Measurements from ENCODE around the gene USP15.

Gene USP15

DNA sequence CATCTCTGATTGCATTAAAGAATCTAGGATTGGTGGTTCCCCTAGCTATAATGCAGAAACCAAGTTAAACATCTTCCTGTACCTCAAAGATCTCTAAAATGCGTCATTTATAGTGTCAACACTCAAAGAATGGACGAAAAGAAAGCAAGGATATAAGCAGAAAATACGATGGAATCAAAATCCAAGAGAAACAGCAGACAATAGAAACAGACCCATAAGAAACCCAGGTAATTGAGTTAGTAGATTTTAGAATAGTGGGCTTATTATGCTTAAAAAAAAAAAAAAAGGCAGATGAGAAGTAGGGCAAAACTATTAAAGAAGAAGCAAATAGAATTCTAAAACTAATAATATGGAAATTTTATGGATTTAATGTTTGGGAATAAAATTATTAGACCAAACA lies 44.4 kb downstream of the USP15 start:
- TF ChIP-seq, protein P1, sequence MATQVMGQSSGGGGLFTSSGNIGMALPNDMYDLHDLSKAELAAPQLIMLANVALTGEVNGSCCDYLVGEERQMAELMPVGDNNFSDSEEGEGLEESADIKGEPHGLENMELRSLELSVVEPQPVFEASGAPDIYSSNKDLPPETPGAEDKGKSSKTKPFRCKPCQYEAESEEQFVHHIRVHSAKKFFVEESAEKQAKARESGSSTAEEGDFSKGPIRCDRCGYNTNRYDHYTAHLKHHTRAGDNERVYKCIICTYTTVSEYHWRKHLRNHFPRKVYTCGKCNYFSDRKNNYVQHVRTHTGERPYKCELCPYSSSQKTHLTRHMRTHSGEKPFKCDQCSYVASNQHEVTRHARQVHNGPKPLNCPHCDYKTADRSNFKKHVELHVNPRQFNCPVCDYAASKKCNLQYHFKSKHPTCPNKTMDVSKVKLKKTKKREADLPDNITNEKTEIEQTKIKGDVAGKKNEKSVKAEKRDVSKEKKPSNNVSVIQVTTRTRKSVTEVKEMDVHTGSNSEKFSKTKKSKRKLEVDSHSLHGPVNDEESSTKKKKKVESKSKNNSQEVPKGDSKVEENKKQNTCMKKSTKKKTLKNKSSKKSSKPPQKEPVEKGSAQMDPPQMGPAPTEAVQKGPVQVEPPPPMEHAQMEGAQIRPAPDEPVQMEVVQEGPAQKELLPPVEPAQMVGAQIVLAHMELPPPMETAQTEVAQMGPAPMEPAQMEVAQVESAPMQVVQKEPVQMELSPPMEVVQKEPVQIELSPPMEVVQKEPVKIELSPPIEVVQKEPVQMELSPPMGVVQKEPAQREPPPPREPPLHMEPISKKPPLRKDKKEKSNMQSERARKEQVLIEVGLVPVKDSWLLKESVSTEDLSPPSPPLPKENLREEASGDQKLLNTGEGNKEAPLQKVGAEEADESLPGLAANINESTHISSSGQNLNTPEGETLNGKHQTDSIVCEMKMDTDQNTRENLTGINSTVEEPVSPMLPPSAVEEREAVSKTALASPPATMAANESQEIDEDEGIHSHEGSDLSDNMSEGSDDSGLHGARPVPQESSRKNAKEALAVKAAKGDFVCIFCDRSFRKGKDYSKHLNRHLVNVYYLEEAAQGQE (IDR thresholded peaks at IDR 0.05; ENCODE audit: insufficient read depth in 1 of 2, low read depth in 2 of 2, low read length in 2 of 2): no peak
- TF ChIP-seq FOXP2 (optimal IDR thresholded peaks at IDR 0.05; ENCODE audit: borderline replicate concordance, extremely low read depth, extremely low read length, insufficient read depth) (no peak), TAF1 (IDR thresholded peaks at IDR 0.05; ENCODE audit: borderline replicate concordance, insufficient read depth, low read length) (no peak), SIN3A (IDR thresholded peaks at IDR 0.05; ENCODE audit: borderline replicate concordance, insufficient read depth, low read length) (no peak), POLR2AphosphoS5 (IDR thresholded peaks at IDR 0.05; ENCODE audit: low read depth, low read length) (no peak)

DNA sequence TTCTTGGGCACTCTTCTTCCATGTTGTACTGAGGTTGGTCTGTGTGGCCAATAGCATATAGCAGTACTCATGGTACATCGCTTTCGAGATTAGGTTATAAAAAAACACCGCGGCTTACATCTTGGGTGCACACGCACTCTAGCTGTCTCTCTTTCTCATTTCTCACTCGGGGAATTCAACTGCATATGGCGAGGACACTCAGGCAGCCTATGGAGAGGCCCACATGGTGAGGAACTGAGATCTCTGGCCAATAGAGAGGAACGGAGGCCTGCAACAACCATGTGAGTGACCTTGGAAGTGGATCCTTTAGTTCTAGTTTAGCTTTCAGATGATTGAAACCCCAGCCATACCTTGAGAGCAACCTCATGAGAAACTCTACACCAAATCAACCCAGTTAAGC lies 45.6 kb downstream of the USP15 start:
- TF ChIP-seq, protein P1 (IDR thresholded peaks at IDR 0.05; ENCODE audit: insufficient read depth in 1 of 2, low read depth in 2 of 2, low read length in 2 of 2): no peak
- TF ChIP-seq SIN3A (IDR thresholded peaks at IDR 0.05; ENCODE audit: borderline replicate concordance, insufficient read depth, low read length): no peak
- no peak for TF ChIP-seq FOXP2 (optimal IDR thresholded peaks at IDR 0.05; ENCODE audit: borderline replicate concordance, extremely low read depth, extremely low read length, insufficient read depth)
- no peak for TF ChIP-seq TAF1 (IDR thresholded peaks at IDR 0.05; ENCODE audit: borderline replicate concordance, insufficient read depth, low read length)
- TF ChIP-seq POLR2AphosphoS5 (IDR thresholded peaks at IDR 0.05; ENCODE audit: low read depth, low read length): no peak

DNA sequence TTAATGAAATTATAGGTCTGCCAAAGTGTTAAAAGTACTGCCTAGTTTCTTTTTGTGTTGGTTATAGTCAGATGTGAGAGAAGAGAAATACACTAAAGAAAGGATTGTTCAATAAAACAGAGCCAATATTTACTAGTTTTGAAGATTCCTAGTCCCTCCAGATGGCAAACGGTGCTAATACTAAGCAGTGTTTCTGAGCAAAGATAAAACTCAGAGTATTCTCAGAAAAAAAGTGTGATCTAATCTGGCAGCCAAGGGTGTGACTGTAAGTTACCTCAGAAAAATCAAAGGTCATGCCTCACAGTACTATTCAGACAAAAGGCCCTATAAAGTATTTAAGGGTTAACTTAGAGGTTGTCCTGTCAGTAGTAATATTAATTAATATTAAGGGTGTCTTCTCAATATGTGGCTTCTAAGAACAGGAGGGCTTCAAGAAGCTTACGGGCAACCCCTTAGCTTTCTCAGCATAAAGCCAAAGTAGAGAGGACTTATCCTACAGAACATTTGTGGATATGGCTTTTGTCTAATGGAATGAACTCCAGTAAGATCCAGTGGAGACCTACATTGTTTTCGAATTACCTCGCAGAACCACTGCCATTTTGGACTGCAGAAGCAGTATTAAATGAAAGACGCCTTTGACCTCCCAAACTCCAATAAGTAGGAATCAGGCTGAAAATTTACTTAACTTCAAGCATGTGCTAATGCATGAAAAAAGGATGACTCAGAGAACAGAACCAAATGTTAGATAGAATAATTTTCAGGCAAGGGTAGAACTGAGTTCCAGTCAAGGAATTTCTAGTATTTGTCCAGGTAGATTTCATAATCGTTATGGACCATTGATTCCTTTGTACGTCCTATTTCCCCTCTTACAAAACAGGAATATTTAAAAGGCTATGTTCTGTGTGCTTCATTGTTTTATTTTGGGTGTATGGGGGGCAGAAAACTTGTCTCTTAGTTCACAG lies 46.6 kb downstream of the USP15 start:
- TF ChIP-seq SIN3A (IDR thresholded peaks at IDR 0.05; ENCODE audit: borderline replicate concordance, insufficient read depth, low read length): no peak

DNA sequence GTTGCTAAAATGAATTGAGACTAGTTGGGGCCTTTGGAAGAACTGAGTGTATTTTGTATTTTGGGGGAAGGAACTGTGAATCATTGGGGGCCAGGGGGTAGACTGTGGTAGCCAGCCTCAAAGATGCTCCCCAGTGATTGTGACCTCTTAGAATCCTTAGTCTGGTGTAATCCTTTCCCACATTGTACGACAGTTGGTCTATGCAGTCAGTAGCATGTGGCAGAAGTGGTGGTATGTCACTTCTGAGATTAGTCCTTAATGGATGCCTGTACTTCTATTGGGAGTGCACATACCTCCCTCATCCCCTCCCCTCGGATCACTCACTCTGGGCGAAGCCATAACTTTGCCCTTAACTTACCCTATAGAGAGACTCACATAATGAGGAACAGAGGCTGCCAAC lies 48.0 kb downstream of the USP15 start:
- no peak for TF ChIP-seq POLR2AphosphoS5 (IDR thresholded peaks at IDR 0.05; ENCODE audit: low read depth, low read length)
- TF ChIP-seq TAF1 (IDR thresholded peaks at IDR 0.05; ENCODE audit: borderline replicate concordance, insufficient read depth, low read length): no peak
- TF ChIP-seq SIN3A (IDR thresholded peaks at IDR 0.05; ENCODE audit: borderline replicate concordance, insufficient read depth, low read length): no peak
- TF ChIP-seq, protein P1 (IDR thresholded peaks at IDR 0.05; ENCODE audit: insufficient read depth in 1 of 2, low read depth in 2 of 2, low read length in 2 of 2): no peak
- no peak for TF ChIP-seq FOXP2 (optimal IDR thresholded peaks at IDR 0.05; ENCODE audit: borderline replicate concordance, extremely low read depth, extremely low read length, insufficient read depth)

DNA sequence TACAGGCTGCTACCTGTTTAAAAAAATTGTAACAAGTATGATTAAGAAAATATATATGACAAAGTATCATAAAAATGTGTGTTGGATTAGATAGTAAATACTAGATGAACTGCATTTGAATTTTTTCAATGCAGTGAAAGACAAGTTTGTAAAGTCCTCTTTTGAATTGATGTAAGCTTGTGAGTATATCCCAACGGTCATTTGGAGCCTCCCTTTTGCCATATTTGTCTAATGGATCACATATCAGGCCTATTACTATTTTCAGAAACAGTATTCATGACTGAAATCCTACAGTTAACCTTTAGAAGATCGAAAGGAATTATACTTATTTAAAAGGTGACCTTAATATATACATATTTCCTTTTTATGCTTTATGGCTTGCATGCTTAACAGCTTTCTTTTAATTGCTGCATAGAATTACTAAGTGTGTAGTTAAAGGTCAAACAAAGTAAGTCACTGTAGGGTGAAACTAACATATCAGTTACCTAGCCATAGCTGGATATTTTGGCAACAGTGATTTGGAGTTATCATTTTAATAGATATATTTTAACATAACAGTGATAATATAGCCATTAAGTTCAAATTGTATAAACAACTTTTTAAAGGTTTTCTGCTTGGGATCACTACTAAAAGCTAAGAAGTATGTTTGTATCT lies 53.6 kb downstream of the USP15 start:
- TF ChIP-seq SIN3A (IDR thresholded peaks at IDR 0.05; ENCODE audit: borderline replicate concordance, insufficient read depth, low read length) (no peak), POLR2AphosphoS5 (IDR thresholded peaks at IDR 0.05; ENCODE audit: low read depth, low read length) (no peak), TAF1 (IDR thresholded peaks at IDR 0.05; ENCODE audit: borderline replicate concordance, insufficient read depth, low read length) (no peak), FOXP2 (optimal IDR thresholded peaks at IDR 0.05; ENCODE audit: borderline replicate concordance, extremely low read depth, extremely low read length, insufficient read depth) (no peak)
- TF ChIP-seq, protein P1 (IDR thresholded peaks at IDR 0.05; ENCODE audit: insufficient read depth in 1 of 2, low read depth in 2 of 2, low read length in 2 of 2): no peak

All from PFSK-1 (cell line).